Measurements from ENCODE around the gene C16orf92. TPM values are rescaled to one million over a fixed set of nuclear protein-coding genes. Genes with fewer than 3 reads are reported as not detected.

C16orf92 gene
- total and polyA plus RNA-seq, 2 of the 13 experiments (the other 11 are each of a cell fraction or from before 2014, with no cell fraction given) = not detected

DNA sequence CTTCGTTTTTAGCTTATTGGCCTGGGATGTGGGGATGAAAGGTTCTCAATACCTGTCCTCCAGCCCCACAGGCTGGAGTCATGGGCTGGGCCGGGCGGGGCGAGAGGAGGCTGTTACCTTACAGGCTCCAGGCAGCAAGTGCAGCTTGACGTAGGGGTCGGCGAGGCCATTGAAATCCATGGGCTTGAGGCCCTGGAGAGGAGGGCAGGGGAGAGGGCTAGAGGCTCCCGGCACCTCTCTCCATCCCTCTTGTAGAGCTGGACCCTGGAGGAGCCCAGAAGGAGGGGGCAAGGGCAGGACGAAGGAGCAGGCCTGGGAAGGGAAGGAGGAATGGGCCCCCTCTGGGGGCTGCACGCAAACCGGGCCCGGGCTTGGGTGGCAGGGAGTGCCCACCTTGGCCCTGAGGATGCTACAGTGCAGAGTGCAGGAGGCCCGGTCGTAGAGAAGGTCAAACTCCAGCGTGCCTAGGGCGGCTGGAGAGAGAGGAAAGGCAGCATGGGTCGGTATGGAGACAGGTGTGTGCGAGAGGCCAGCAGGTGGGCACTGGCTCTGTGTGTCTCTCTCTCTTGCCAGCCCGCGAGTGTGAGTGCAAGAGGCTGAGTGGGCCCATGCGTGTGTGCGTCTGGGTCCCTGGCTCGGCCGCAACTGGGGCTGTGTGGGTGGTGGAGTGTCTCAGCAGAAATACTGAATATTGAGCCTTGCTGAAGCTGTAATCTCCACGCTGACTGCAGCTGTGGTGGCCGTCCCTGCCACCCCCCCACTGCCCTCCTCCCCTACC lies 13.7 kb upstream of the C16orf92 start:
- peak overlapping the region; percentile 41; the same call in 1 of the 2 replicates for H3K4me2 ChIP-seq (ENCODE audit: low read depth, low read length)
- no peak overlapping the region for H3K27ac ChIP-seq (ENCODE audit: extremely low read length, insufficient read depth, low read length)
- H3K9ac ChIP-seq (ENCODE audit: insufficient read depth, low read depth, low read length) = no peak overlapping the region
- no TSS peak for BruUV-seq (replicated peaks)
- no peak for TF ChIP-seq ATM (IDR thresholded peaks at IDR 0.05; ENCODE audit: borderline replicate concordance)
- TF ChIP-seq HDAC6 (IDR thresholded peaks at IDR 0.05; ENCODE audit: low read depth, low read length) = no peak
- peak; percentile 78; the same call in 1 of the 2 replicates for TF ChIP-seq HNRNPL (IDR thresholded peaks at IDR 0.05; ENCODE audit: low read depth, low read length)
- TF ChIP-seq SALL1 (CRISPR knock-in tag; IDR thresholded peaks at IDR 0.05) = peak; percentile 54
- 0 out of 2 replicates have a peak, but pooled peaks have one; percentile 25 for TF ChIP-seq ZFX (CRISPR knock-in tag; IDR thresholded peaks at IDR 0.05; ENCODE audit: low read depth)
- TF ChIP-seq HES4 (CRISPR knock-in tag; IDR thresholded peaks at IDR 0.05; ENCODE audit: borderline replicate concordance) = 0 out of 2 replicates have a peak, but pooled peaks have one; percentile 43
- TF ChIP-seq HIC2 (CRISPR knock-in tag; IDR thresholded peaks at IDR 0.05; ENCODE audit: low read depth) = peak; percentile 62; the same call in 1 of the 2 replicates
- TF ChIP-seq ZNF326 (CRISPR knock-in tag; IDR thresholded peaks at IDR 0.05; ENCODE audit: borderline replicate concordance) = no peak
- 0 out of 2 replicates have a peak, but pooled peaks have one; percentile 26 for TF ChIP-seq MYC (CRISPR knock-in tag; IDR thresholded peaks at IDR 0.05; ENCODE audit: borderline replicate concordance)
- no peak for TF ChIP-seq RFXANK (CRISPR knock-in tag; IDR thresholded peaks at IDR 0.05)
- TF ChIP-seq HNF4A (CRISPR knock-in tag; IDR thresholded peaks at IDR 0.05) = peak; percentile 59
- TF ChIP-seq TEAD3 (CRISPR knock-in tag; optimal IDR thresholded peaks at IDR 0.05; ENCODE audit: borderline replicate concordance) = peak; percentile 21
- 0 out of 2 replicates have a peak, but pooled peaks have one; percentile 23 for TF ChIP-seq HOXA3 (CRISPR knock-in tag; IDR thresholded peaks at IDR 0.05)
- peak overlapping the region in 1 of 3 experiments; percentile 17; a peak in 1 of 6 replicates for H3K4me3 ChIP-seq (replicated peaks in 1 of 3; ENCODE audit: insufficient read depth in 1 of 3, low read depth in 2 of 3, low read length in 3 of 3)
- intact Hi-C loops (cut with micrococcal nuclease; ENCODE audit: unreplicated experiment) (no loop called here), in situ Hi-C loops (cut with HindIII; ENCODE audit: extremely low pct_ligation_motif_present, low pct_unique_long_range_greater_than_20kb) (loop anchor here (10.0 kb wide), 1 partner anchor 144 kb away; the partner anchor contains the start of gene CDIPT)
- no peaks in the 10 kb centered on the region for H3K79me2 ChIP-seq (ENCODE audit: insufficient read depth, low read length)
- H3K36me3 ChIP-seq (replicated peaks in 1 of 2; ENCODE audit: control insufficient read depth in 1 of 2, insufficient read depth in 2 of 2, low read length in 2 of 2) = no peaks in the 10 kb centered on the region
- ChIA-PET CTCF (ENCODE audit: low intra/inter-chr PET ratio, low total read pairs) (no interaction called here), POLR2A (interaction anchor here (1.1 to 1.7 kb wide), 3 partner anchors 36 to 202 kb away, joined by 4 to 6 read pairs (median 5); partner anchors contain the start of genes ALDOA and TAOK2)
- DNase-seq (ENCODE audit: low spot score) (no peak), FAIRE-seq (no peak), ATAC-seq (peak; percentile 56)
- peaks cover 31% of the 10 kb centered on the region for H3K4me1 ChIP-seq (ENCODE audit: insufficient read depth, low read length)
- H3K9me3 ChIP-seq (ENCODE audit: low read length) = no peaks in the 10 kb centered on the region
- no peaks in the 10 kb centered on the region for H4K20me1 ChIP-seq (ENCODE audit: insufficient read depth, low read length)
- H2AFZ ChIP-seq (ENCODE audit: low read length) = no peak overlapping the region
- H3K27me3 ChIP-seq (ENCODE audit: control insufficient read depth in 1 of 2, insufficient read depth in 2 of 2, low read length in 2 of 2) = peaks cover 10 to 31% of the 10 kb centered on the region in 2 experiments; a peak in 4 of 5 replicates
- 21% methylated on average over 17 of the region's 26 CpGs for WGBS (ENCODE audit: low lambda C conversion rate)
